NCI-H1092 (cell line): ENCODE results near the gene VIPR2.

Experiments used
- DNase-seq: peaks from one replicate; lab custom pipeline; 2025; lab: John Stamatoyannopoulos, UW

Gene VIPR2

DNA sequence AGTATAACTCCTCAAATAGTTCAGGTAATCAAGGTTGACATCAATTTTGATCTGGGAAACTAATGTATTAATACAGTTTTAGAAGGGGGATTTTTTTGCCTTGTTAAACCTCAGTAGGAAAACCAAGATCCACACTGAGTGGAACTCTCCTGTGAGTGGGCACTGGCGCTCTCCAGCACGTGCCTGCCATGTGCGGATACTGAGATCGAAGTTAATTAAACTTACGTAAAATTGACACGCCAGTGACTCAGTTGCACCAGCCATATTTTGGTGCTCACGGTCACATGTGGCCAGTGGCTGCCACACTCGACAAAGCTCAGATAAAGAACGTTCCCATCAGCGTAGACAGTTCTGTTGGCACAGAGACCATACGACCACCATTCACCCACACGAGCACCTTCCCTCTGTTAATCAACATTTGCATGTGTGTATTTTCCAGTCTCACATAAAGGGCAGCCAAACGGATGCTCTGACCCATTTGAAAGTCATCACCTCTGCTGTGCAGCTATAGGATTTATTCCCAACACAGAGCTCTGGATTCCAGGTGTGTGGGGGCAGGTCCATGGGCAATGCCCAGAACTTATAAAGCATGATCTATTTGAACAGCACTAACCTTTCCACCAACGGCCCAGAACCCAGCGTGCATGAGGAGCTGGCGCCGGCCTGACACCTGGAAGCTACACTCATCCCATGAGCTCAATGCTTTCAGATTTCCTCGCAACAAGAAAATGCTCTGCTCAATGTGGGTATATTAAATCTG is 77.7 kb downstream of the VIPR2 start:
- DNase-seq, result no peak

DNA sequence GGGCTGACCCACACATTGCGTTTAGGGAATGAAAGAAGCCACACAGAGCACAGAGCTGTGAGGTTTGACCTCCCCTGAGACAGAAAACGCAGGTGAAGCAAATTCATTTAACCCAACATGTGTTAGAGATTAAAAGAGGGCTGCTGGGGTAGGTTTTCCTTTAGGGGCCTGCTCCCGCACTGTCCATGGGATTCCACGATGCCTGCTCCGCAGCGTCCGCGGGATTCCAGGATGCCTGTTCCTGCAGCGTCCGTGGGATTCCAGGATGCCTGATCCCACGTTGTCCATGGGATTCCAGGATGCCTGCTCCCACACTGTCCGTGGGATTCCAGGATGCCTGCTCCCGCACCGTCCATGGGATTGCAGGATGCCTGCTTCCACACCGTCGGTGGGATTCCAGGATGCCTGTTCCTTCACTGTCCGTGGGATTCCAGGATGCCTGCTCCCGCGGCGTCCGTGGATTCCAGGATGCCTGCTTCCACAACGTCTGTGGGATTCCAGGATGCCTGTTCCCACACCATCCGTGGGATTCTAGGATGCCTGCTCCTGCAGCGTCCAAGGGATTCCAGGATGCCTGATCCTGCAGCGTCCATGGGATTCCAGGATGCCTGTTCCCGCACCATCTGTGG is 78.7 kb downstream of the VIPR2 start:
- no peak for DNase-seq

DNA sequence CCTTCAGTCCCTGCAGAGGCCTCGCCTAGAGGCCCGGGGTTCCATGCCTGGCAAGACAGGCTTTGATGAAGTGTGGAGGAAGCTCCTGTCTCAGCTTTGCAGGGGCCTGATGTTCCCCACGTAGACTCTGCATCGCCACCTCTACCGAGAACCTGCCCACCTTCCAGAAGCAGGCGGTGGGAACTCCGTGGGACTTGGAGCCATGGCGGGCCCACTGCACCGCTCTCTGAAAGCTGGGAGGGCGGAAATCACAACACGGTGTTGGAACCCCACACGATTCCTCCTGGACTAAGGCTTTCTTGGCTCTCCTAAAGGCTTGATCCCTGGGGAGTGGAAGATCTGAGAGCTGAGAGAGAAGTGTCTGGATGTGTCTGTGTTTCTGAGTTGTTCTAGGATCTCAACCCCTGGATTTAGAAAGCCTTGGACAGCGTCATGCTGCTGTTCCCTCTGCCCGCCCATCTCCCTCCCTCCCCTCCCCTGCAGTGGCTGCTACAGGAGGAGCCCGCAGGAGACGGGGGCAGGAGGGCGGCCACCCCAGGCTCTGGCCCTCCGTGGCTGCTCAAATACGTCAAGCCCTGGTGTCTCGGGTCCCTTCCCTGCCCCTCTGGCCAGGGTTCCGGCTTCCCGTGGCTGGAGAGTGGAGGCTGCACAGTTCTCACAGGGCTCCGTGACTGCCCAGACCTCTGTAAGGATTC is 79.7 kb downstream of the VIPR2 start:
- DNase-seq, result no peak

GRCh38 chr7:159064121-159064815 is 80.4 kb downstream of the VIPR2 start:
- no peak for DNase-seq

DNA sequence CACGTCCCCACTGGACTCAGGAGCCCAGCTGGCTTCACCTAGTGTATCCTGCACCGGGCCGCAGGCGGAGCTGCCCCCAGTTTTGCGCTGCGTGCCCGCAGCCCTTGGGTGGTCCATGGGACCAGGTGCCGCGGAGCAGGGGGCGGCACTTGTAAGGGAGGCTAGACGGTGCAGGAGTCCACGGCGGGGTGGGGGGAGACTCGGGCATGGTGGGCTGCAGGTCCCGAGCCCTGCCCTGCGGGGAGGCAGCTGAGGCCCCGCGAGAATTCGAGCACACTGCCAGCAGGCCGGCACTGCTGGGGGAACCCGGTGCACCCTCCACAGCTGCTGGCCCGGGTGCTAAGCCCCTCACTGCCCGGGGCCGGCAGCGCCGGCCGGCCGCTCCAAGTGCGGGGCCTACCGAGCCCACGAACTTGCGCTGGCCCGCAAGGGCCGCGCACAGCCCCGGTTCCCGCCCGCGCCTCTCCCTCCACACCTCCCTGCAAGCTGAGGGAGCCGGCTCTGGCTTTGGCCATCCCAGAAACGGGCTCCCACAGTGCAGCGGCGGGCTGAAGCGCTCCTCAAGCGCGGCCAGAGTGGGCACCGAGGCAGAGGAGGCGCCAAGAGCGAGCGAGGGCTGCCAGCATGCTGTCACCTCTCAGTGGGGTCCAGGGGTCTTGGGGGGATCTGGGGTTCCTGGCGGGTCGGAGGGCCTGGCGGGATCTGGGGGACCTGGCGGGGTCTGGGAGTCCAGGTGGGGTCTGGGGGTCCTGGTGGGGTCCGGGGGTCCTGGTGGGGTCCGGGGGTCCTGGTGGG is 81.4 kb downstream of the VIPR2 start:
- no peak for DNase-seq

DNA sequence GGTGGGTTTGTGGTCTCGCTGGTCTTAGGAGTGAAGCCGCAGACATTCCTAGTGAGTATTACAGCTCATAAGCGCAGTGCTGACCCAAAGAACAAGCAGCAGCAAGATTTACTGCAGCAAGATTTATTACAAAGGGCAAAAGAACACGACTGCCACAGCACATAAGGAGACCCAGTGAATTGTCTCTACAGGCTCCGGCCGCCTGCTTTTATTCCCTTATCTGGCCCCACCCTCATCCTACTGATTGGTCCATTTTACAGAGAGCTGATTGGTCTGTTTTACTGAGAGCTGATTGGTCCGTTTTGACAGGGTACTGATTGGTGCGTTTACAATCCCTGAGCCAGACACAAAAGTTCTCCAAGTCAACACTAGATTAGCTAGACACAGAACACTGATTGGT is 82.1 kb downstream of the VIPR2 start:
- DNase-seq, result no peak

DNA sequence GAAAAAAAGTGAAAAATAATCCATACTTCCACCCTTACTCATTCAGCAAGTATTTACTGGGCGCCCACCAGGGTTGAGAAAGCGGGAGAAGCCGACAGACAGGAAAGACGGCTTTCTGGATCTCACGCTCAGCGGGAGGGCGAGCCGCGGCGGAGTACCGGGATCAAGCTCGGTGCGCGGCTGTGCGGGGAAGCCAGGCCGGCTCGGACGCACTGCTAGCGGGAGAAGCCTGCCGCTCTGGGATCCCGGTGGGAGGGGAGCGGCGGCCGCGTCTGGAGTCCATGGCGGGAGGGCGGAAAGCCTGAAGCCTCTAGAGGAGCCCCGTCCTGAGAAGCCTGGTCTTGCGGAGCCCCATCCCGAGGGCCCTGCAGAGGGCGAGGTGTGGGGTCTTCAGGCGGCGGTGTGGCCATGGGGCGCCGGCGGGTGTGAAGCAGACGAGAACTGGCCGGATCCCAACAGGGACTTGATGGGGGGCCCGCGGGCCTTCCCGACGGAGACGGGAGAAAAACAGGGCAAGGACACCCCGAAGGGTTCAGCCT is 82.9 kb downstream of the VIPR2 start:
- DNase-seq, result no peak

GRCh38 chr7:159061209-159061608 is 83.5 kb downstream of the VIPR2 start:
- DNase-seq, result no peak

- DNase-seq, result no peak
These were observed 84.2 kb downstream of the VIPR2 start for GRCh38 chr7:159060440-159060839.

DNA sequence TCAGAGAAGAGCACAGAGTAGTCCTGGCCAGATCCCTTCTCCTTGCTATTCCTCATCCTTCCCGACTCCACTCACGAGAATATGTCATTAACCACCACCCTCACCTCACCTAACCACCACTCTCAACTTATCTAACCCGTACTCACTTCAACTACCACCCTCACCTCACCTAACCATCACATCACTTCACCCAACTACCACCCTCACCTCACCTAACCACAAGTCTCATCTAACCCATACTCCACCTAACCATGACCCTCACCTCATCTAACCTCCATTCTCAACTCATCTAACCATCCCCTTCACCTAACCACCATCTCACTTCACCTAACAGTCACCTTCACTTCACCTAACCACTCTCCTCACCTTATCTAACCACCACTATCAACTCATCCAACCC is 85.0 kb downstream of the VIPR2 start:
- no peak for DNase-seq

GRCh38 chr7:159057647-159058046 is 87.0 kb downstream of the VIPR2 start:
- DNase-seq, result no peak

DNA sequence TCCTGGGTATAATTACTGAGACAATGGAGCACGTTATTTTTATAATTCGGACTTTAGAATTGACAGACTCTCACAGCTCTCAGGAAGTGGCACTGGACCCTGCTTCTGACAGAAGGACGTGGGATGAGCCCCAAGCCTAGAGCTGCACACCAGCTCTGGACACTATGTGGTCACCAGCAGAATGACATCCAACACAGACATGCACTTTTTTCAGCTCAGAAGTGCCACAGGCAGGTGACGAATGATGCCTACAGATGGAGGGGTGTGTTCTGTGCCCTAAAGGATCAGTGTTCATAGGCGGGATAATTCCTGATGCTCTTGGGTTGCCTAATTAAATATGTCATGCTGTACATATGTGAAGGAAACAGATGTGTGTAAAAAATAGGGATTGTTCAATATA is 87.9 kb downstream of the VIPR2 start:
- DNase-seq, result no peak

DNA sequence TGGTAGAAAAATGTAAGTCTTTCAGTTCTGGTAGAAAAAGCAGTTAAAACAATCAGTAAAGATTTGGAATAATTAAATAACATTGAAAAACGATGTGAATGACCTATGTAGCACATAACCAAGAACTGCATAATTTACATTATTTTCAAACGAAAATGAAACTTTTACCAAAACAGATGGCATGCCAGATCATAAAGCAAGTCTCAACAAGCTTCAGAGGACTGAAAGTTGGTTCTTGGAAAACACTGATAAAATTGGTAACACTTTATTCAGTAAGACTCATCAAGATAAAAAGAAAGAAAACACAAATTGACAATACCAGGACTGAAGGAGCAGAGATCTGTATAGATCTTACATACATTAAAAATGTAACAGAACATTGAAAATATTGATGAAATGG is 92.8 kb downstream of the VIPR2 start:
- DNase-seq, result no peak

DNA sequence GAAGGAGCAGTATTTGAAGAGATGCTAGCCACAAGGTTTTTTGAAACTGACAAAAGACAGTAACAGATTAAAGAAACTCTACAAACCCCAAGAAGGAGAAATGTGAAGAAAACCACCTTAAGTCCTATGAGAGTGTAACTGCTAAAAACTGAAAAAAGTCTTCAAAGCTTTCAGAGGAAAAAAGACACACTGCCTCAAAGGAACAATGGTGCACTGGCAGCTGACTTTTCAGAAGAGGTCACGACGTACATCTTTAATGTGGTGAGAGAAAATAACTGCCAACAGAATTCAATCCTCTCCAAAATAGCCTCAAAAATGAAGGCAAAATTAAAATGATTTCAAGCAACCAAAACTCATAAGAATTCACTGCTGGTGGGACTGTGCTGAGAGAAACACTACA is 94.0 kb downstream of the VIPR2 start:
- DNase-seq, result no peak

GRCh38 chr7:159049266-159050025 is 95.2 kb downstream of the VIPR2 start:
- DNase-seq, result no peak

DNA sequence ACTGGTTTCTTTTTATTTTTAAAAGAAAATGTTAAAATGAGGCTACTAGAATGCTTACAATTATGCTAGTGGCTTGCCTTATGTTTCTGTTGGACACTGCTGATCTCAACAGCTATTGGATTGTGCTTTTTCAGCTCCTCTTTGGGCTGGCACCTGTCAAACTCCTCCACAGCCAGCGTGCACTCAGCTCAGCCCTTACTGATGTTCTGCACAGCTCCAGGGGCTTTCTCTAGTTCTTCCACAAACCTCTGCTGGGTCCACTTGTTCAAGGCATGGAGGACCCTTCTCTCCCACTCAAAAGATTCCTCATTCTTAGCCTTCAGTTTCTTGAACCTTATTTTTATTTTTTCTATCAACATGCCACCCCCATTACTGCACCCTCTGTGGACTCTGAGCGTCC is 96.0 kb downstream of the VIPR2 start:
- no peak for DNase-seq

DNA sequence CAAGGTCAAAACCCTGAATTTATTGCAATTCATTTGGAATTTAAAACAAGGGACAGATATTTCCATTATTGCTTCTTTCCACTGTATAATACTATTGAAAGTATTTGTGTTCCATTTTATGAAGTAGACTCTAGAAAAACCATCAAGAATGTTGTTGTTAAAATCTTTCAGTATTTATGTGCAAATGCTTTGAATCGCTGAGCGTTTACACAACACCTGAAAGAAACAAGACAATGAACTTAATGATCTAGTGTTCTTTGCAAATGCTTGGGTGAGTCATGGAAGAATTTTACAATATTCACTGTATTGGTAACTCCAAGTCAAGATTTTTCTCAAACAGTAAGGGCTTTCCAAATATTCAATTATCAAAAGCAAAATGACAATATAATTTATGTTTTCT is 97.1 kb downstream of the VIPR2 start:
- DNase-seq, result no peak

DNA sequence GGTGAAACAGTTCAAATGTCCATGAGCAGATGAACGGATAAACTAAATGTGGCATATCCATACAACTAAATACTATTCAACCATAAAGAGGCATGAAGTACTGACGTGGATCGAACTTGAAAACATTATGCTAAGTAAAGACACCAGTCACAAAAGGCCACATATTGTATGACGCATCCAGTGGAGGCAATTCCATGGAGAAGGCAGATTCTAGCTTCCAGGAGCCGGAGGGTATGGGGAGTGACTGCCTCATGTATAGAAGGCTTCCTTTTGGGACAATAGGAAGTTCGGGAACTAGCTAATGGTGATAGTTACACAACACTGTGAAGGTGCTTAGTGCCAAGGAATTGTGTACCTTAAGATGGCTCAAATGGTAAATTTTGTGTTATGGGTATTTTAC is 98.4 kb downstream of the VIPR2 start:
- DNase-seq, result no peak

- no peak for DNase-seq
These were observed 98.8 kb downstream of the VIPR2 start for GRCh38 chr7:159045839-159046238.

DNA sequence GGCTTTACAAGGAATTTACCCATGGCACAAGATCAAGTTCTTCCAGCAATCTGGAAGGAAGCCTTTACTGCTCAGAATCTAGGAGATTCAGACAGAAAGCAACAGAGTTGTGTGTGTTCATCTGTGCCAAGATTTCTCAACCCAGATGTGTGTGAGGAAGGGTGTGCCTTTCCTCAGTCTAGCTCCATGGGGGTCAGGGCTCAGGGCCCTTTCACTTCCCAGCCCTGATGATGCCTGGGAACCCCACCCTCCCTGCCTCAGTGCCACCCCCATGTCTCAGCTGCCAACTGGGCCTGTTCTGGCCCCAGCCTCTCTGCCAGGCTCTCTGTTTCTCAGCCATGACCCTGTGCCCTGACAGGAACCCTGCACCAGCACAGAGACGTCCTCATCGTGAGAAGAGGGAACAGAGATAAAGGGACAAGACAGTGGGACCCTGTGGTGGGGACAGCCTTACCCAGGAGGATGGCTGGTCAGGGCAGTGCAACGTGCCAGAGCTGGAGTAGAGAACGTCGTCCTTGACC is 102.0 kb downstream of the VIPR2 start:
- DNase-seq, result no peak

DNA sequence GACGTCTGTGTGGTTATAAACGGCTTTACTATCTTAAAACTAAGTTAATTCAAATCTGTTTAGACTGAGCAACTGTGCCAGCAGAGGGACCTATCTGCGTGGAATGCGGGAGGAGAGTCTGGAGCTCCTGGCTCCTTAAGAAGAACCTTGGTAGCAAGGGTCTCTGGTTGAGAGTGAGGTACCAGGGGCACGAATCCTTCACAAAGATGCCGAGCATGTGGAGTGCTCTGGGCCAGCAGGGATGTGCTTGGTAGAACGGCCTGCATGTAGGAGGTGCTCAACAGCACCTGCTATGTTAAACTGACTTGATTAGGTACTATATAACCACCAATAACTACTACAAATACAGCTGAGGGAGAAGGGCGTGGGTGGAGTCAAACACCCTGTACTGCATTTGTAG is 102.6 kb downstream of the VIPR2 start:
- no peak for DNase-seq
